ENCODE results near the gene PPL.

The PPL gene

DNA sequence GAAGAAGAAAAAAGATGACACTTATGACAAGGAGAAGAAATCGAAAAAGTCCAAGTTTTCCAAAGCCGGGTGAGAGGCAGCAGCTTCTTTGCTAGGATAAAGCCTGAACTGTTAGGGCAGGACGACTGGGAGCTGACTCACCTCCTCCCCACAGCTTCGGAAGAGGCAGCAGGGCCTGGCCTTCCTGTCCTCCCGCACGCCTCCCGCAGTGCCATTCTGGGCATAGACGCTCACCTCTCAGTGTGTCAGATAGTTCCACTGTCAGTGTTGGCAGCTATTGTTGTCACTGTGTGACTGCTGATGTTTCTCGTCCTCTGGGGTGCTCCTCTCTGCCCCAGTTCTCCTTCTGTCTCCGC lies 77.1 kb downstream of the PPL start:
- no peak for DNase-seq (ENCODE audit: low spot score)

DNA sequence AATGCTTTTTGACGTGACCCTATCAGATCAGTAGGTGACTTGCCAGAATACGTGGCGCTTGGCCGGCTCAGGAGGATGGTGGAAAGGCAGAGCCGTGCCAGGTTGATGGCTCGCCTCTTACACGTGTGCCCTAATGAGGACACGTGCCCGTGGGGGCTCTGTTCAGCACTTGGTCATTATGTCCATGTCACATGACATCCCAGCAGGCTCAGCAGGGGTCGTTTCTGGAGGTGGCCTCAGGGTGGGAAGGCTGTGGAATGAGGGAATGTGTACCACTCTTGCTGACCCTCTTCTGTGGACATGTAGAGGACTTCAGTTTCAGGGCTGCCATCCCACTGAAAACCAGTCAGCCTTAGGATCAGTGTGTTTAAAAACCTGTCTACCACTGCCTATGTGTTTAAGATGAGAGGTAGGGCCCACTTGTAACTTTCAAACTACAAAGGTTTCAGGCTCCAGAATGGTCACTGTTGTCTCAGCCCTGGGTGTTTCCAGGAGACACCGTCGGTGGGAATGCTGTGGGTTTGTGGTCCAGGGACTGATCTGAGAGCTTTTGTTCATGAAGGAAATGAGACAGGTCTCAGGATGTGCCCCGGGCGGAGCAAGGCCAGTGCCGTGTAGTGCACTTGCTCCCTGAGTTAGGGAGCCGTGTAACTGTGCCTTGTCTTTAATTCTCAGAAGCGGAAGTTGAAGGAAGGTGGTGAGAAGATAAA lies 77.6 kb downstream of the PPL start:
- no peak for DNase-seq (ENCODE audit: low spot score)

DNA sequence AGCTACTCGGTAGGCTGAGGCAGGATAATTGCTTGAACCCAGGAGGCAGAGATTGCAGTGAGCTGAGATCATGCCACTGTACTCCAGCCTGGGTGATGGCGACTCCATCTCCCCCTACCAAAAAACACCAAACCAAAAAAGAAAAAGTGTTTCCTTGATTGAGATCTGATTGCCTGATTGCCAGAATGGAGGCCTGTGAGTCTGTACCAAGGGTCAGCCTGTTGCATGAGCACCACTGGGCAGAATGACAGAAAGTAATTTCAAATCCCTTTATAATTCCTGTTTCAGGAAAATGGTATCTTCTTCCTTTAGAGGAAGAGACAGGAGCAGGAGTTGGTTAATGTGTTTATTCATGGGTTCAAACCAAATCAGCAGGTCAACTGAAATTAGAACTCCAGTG lies 81.1 kb downstream of the PPL start:
- DNase-seq (ENCODE audit: low spot score): no peak

DNA sequence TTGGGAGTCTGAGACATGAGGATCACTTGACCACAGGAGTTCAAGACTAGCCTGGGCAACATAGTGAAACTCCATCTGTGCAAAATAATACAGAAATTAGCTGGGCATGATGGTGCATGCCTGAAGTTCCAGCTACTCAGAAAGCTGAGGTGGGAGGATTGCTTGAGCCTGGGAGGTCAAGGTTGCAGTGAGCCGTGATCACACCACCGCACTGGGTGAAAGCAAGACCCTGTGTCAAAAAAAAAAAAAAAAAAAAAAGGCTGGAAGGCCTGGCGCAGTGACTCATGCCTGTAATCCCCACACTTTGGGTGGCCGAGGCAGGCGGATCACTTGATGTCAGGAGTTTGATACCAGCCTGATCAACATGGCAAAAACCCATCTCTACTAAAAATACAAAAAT lies 81.6 kb downstream of the PPL start:
- DNase-seq (ENCODE audit: low spot score): no peak

DNA sequence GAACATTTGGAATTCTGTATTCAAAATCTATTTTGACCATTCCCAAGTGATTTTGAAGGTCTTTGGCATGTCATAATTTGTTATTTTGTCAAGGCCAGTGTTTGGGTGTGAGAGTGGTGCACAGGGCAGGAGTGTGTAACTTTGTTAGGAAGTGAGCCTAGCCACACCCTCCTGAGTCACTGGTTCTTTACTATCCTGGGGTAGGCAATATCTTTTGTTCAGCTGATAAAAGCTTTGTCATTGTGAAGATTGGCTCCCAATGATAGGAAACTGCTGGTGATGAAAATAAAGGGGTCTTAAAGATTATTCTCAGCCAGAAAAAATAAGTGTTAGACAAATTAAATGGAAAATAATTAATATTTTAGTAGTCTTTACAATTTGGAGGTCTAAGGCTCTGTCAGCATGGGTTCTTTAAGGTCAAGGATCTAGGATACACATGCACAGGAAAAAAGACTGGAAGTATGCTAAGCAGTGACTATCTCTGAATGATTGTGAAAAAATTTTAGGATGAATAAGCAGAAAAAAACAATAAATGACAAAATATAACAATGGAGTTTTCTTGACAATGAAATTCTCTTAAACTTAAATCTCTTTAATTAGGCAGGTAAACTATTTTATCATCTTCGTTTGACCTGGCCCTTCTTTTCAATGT lies 84.6 kb downstream of the PPL start:
- DNase-seq (ENCODE audit: low spot score): no peak

DNA sequence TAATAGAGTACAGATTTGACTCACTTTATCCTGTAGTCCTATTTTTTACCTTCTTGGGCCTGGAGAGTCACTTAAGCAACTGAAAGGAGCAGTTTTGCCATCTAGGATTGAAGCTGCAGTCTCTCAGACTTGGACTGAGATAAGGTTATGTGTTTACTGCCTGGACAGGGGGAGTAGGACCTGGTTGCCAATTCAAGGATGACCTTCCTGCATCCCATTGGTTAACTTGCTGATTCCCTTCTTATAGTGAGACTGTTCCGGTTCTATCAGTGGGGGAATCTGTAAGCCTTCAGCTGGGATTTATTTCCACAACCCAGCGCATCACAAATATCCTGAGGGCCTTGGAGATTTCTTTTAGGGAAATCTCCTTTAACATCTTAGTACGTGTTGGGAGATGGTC lies 86.7 kb downstream of the PPL start:
- no peak for DNase-seq (ENCODE audit: low spot score)

DNA sequence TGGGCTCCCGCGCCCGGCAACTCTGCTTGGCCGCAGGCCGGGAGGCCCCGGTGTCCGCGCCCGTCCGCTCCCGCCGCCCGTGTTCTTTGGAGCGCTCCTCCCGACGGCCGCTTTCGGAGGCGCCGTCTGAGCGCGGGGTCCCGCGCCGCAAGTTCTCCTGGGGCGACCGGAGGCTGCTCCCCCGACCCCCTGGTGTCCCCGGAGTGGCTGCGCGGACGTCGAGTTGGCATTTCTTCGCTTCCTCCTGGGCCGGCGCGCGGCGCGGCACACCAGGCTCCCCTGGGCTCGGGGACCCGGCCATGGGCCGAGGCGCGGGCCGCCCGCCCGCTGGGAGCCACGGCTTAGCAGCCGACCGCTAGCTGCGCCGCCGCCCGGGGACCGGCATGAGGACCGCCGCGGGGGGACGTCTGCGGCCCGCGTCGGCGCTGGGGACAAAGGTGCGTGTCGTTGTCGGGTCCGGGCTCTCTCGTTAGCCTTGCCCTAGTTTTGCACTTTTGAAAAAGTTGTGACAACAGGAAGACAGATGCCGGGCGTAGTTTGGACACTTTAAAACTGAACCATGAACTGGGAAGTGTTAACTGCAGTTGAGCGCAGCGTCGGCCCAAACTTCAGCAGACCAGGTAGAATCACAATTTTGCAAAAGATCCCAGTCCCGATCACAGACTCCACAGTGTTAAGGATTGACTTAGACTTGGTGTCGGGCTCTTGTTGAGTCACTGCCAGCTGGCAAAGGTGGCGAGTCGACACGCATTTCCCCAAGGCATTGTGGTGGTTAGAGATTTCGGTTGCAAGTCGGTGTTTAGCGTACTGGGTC lies 89.0 kb downstream of the PPL start:
- peak; percentile 42 for DNase-seq (ENCODE audit: low spot score)

DNA sequence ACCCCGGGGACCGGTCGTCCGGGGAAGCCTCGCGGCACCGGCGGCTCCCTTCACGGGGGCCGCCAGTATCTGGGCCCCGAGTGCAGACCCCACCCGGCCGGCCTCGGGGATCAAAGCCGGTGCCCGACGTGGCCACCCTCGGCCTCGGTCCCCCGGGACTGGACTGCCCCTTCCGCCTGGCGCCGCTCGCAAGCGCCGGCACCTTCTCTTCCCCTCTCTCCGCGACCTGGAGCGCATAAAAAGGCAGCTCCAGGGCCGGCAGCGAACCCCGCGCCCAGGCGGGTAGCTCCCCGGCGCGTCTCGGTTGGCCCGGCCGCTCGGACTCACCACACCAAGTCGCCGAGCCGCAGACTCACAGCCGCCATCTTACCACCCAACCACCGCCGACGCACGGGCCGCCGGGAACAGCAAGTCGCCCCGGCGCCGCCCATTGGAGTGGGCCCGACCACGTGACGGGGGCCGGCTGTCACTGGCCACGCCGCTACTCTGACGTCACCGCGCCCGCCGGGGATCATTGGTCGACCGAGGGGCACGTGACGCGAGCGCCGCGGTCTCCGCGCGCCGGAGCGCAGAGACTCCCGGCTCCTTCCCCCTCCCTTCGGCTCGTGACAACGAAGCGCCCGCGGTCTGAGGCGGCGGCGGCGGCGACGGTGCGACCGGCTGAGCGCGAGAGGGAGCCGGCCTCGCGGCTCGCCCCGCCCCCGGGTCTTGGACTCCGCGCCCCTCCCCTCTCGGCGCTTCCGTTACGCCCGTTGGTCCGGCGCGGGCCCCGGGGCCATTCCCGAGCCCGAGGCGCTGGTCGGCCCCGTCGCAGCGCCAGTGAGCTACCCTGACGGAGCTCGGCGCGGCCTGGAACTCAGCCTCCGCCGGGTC lies 89.8 kb downstream of the PPL start, which contains the start of the genes GLYR1 and UBN1:
Gene GLYR1, minus strand, starts transcription at position 388 of the 873 bp plus-strand sequence. Its CDS starts 23 bp downstream, at position 365.
Gene UBN1, plus strand, starts transcription at position 581 of the 873 bp plus-strand sequence. CDS start 5,437 bp downstream, outside the sequence.
- DNase-seq (ENCODE audit: low spot score): peak; percentile 99

DNA sequence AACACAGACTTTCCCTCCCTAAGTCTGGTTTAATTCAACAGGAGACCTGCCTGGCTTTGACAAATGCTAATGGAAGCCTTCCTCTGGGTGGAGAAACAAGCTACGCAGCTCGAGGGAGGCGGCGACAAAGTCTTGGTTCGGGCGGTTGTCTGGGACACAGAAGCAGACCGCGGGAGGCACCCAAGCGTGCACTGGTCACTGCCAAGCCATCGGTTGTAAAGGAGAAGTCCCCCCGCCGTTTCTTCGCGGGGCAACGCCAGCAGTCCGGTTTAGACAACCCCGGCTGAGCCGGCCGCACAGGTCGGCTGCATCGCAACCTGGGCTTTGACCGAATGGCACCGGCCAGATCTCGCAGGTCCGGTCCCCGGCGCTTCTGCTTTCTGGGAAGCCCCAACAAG lies 90.4 kb downstream of the PPL start:
- peak; percentile 33 for DNase-seq (ENCODE audit: low spot score)

DNA sequence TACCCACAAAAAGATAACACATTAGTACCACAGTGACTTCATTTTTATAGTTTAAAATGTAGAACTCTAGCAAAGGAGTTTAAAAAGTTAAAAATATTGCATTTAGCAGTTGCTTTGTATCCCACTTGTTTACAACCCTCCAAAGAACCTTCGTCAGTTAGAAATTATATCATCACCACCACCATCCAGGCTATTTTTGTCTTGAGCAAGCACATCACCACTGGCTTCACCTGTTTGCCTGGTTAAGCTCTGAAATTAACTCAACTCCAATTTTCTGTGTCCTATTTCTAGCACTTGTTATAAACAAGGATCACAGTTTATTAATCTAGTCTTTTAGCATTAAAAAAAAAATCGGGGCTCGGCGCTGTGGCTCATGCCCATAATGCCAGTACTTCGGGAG lies 96.0 kb downstream of the PPL start:
- DNase-seq (ENCODE audit: low spot score): no peak

DNA sequence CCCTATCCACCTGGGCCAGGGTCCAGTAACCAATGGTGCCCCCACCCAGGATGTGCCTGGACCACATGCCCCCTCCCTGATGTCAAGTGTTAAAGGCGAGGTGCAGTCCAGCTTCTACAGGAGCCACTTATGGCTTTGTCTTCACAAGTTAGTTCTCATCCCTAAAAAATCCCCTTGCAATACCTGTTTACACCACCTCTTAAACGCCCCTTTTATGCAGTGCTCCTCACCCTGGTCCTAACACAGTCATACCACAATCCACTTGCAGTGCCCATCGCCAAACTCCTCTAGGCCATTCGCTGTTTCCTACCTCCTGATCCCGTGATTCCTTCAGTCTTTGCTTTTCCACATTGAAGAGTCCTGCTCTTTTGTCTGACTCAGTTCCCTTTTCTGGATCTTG lies 97.0 kb downstream of the PPL start:
- DNase-seq (ENCODE audit: low spot score): no peak

DNA sequence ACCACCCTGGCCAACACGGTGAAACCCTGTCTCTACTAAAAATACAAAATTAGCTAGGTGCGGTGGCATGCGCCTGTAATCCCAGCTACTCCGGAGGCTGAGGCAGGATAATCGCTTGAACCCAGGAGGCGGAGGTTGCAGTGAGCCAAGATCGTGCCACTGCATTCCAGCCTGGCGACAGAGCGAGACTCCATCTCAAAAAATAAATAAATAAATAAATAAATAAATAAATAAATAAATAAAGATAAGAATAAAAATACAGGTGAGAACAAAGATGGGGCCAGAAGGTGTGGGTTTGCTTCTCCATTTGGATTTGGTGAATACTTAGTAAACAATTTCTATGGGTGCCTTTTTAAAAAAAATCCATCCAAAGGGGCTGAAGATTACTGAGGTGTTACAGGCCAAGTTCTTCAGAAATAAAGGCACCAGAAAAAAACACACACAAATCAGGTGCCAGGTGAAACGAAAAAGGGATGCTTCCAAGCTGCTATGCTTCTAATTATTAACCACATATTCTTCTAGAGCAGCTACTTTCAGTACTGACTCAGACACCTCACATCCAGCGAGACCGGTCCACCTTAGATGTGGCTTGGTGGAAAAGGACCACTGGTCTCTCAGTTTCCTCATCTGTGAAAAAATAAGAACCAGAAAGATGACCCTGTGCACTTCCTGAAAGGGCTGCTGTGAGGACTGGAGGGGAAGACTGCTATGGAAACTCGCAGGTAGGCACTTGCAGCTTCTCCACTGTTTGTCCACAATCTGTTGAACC lies 99.0 kb downstream of the PPL start:
- DNase-seq (ENCODE audit: low spot score): no peak

DNA sequence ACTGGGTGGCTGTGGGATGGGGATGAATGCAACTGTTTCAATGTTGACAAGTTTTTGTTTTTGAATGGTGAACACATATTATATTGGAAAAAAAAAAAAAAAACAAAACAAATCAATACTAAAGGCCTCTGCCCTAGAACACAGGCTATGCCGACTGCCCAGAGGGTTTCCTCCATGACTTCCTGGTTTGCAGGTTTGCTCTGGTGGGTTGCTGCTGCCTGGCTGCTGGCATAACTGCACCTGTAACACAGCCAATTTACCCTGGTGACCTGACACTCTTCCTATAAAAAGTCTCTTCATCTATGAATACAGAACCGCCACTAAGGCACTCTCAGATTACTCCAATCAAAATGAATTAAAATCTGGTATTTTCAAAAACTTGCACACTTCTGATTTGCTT lies 100.2 kb downstream of the PPL start:
- no peak for DNase-seq (ENCODE audit: low spot score)

DNA sequence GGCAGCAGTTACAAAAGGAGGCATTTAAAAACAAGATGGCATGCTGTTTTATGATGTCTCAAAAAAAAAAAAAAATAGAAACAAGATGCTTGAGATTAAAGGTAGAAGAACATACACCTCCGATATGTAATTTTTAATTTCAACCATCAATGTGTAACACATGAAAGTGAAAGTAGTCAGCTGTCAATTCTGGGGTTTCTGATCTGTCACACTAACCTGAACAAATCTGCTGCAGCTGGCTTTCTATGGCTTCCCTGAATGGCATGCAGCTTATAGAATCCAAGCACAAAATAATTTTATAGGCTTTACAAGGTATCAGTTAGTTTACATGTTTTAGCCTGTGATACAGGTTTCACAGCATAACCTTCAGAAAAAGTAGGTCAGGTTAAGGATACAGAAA lies 103.4 kb downstream of the PPL start:
- peak; percentile 19 for DNase-seq (ENCODE audit: low spot score)

DNA sequence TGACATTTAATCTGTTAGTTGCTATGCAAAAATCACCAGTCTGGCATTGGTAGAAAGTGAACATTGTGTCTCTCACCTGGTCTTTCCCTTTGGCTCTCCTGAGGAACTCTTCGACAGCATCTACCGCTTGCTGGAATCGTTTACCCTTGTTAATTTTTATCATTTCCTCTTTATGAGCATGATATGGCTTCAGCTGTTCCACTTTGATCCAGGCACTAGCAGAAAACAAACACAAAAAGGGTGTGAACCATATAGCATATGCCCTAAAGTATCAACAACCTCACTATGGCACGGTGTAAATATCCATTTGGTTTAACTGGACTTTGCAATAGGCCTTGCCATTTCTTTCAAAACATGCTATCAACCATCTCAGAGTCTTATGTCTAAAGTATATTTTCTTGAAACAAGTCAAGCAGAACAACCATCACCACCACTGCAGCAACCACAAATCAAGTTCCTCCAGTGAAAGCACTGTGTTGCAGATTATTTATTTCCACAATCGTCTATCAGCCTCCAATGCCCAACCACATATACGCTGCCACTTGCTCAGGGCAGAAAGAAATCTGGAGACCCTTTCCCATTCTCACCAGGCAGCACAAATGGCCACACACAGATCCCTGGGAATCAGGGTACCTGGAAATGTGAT lies 104.1 kb downstream of the PPL start:
- no peak for DNase-seq (ENCODE audit: low spot score)

Measured in activated CD4-positive, alpha-beta T cell treated with anti-CD3 and anti-CD28 coated beads, Interleukin-2, Interleukin-4, amounts not matched to agents 100 ng/mL and 50 ng/mL, durations not matched to agents 16 hours and 8 hours (primary cell).